Measurements from ENCODE around the gene ARFRP1.

DNA sequence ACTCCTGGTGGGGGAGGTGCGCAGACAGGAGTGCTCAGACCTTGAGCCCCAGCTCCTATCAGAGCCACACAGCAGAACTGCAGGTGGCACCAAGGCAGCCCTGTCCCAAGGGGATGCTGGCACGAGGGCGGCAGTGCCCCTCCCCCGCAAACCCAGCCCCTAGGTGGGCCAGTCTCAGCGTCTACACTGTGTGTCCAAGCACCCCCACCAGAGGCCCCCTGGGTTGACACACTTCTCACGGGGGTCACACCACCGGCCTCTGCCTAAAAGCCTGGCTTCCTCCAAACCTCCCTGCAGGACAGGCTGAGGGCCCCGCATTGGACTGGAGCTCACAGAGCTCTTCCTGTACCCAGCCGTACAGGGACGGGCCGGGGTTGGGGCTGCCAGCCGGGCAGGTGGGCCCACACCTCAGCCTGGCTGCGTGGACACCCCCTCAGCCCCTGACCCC, 39.9 kb upstream of the ARFRP1 start:
- TF ChIP-seq, protein P1, sequence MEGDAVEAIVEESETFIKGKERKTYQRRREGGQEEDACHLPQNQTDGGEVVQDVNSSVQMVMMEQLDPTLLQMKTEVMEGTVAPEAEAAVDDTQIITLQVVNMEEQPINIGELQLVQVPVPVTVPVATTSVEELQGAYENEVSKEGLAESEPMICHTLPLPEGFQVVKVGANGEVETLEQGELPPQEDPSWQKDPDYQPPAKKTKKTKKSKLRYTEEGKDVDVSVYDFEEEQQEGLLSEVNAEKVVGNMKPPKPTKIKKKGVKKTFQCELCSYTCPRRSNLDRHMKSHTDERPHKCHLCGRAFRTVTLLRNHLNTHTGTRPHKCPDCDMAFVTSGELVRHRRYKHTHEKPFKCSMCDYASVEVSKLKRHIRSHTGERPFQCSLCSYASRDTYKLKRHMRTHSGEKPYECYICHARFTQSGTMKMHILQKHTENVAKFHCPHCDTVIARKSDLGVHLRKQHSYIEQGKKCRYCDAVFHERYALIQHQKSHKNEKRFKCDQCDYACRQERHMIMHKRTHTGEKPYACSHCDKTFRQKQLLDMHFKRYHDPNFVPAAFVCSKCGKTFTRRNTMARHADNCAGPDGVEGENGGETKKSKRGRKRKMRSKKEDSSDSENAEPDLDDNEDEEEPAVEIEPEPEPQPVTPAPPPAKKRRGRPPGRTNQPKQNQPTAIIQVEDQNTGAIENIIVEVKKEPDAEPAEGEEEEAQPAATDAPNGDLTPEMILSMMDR (conservative IDR thresholded peaks at IDR 0.05; ENCODE audit: low read length) = no peak
- TF ChIP-seq EZH2phosphoT487 (IDR thresholded peaks at IDR 0.05; ENCODE audit: borderline replicate concordance, low read depth, low read length) = no peak
